ENCODE results near the gene GSTM2.

DNA sequence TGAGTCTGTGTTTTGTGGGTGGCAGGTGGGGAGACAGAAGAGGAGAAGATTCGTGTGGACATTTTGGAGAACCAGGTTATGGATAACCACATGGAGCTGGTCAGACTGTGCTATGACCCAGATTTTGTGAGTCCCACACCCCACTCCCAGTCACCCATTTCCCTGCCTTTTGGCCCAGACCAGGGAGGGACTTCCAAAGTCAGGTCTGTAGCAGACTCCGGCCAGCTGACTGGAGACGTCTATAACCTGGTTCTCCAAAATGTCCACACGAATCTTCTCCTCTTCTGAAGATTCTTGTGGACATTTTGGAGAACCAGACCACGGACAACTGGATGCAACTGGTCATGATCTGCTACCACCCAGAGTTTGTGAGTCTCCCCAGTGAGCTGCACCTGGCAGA lies 45.8 kb downstream of the GSTM2 start:
- TF ChIP-seq, protein P1, sequence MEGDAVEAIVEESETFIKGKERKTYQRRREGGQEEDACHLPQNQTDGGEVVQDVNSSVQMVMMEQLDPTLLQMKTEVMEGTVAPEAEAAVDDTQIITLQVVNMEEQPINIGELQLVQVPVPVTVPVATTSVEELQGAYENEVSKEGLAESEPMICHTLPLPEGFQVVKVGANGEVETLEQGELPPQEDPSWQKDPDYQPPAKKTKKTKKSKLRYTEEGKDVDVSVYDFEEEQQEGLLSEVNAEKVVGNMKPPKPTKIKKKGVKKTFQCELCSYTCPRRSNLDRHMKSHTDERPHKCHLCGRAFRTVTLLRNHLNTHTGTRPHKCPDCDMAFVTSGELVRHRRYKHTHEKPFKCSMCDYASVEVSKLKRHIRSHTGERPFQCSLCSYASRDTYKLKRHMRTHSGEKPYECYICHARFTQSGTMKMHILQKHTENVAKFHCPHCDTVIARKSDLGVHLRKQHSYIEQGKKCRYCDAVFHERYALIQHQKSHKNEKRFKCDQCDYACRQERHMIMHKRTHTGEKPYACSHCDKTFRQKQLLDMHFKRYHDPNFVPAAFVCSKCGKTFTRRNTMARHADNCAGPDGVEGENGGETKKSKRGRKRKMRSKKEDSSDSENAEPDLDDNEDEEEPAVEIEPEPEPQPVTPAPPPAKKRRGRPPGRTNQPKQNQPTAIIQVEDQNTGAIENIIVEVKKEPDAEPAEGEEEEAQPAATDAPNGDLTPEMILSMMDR (IDR thresholded peaks at IDR 0.05), result no peak
- no peak for TF ChIP-seq EZH2 (IDR thresholded peaks at IDR 0.05; ENCODE audit: borderline replicate concordance, insufficient read depth, low read depth, low read length, poor library complexity, severe bottlenecking)
